Endodermal cell (in vitro differentiated cells): ENCODE data around the gene SPATA17. TPM values are rescaled to one million over a fixed set of nuclear protein-coding genes. Genes with fewer than 3 reads are reported as not detected.

Source experiments
- DNase-seq: peaks from one replicate; pipeline ENCODE4 v3.0.0-alpha.2; 2017
- H3K27ac ChIP-seq: 2 replicates; pipeline ENCODE4 v1.5.1; 2013; ENCODE audit warnings: mild to moderate bottlenecking, low read depth, low read length, moderate library complexity
- H3K27me3 ChIP-seq: 2 replicates; pipeline ENCODE4 v1.6.1; 2013; ENCODE audit warnings: mild to moderate bottlenecking, low read length, moderate library complexity; ENCODE audit not compliant: insufficient read depth, control insufficient read depth, poor library complexity, severe bottlenecking
- H3K36me3 ChIP-seq: 2 replicates; pipeline ENCODE4 v1.7.0; 2013; ENCODE audit warnings: mild to moderate bottlenecking, low read length, moderate library complexity; ENCODE audit not compliant: control insufficient read depth, insufficient read depth
- H3K4me1 ChIP-seq: one replicate; pipeline ENCODE4 v1.7.0; 2013; ENCODE audit warnings: low read length; ENCODE audit not compliant: control insufficient read depth, insufficient read depth
- H3K4me3 ChIP-seq: 2 replicates; pipeline ENCODE4 v1.5.1; 2013; ENCODE audit warnings: mild to moderate bottlenecking, low read length, moderate library complexity
- H3K9ac ChIP-seq: 2 replicates; pipeline ENCODE4 v1.6.1; 2013; ENCODE audit warnings: mild to moderate bottlenecking, low read length, moderate library complexity; ENCODE audit not compliant: poor library complexity, severe bottlenecking; ENCODE audit errors: extremely low read depth
- H3K9me3 ChIP-seq: 2 replicates; pipeline ENCODE4 v1.6.1; 2013; ENCODE audit warnings: mild to moderate bottlenecking, low read length, moderate library complexity; ENCODE audit not compliant: control insufficient read depth
- H3K27ac Mint-ChIP-seq: 2 replicates; pipeline ENCODE4 v1.8.0; 2020; ENCODE audit warnings: mixed read lengths
- H3K27me3 Mint-ChIP-seq: 2 replicates; pipeline ENCODE4 v1.8.0; 2021; ENCODE audit warnings: mild to moderate bottlenecking, mixed read lengths; ENCODE audit not compliant: insufficient read depth
- H3K36me3 Mint-ChIP-seq: 2 replicates; pipeline ENCODE4 v1.8.0; 2020; ENCODE audit warnings: low read depth, mixed read lengths
- H3K4me1 Mint-ChIP-seq: 2 replicates; pipeline ENCODE4 v1.8.0; 2020; ENCODE audit warnings: mixed read lengths
- H3K4me3 Mint-ChIP-seq: 2 replicates; pipeline ENCODE4 v1.8.0; 2020; ENCODE audit warnings: mild to moderate bottlenecking, moderate library complexity, mixed read lengths
- H3K9me3 Mint-ChIP-seq: 2 replicates; pipeline ENCODE4 v1.8.0; 2020; ENCODE audit warnings: mild to moderate bottlenecking, mixed read lengths
- WGBS, 2 experiments: methylation state at CpG; one replicate each; pipeline versions ENCODE4 v1.1.5 to v1.1.7; 2013; ENCODE audit warnings: missing lambda C conversion rate in 2 of 2, mixed read lengths in 1 of 2; ENCODE audit not compliant: insufficient coverage in 1 of 2, insufficient read length in 1 of 2; 5-methylcytosine and 5-hydroxymethylcytosine counted together
- total RNA-seq, 2 donors: library from RNA; stranded (reverse); fragmentation: NEBNext Ultra II Directional in 1 of 2; extraction: Animal tissue kit (Norgen Biotek cat#: 25700) in 1 of 2; gene quantifications; 2 replicates in 1 of 2; 3 replicates in 1 of 2; pipeline ENCODE4 v1.2.1, GENCODE V29; 2021
- TF ChIP-seq, protein P1 (sequence below): fragments of 200-600 bp; sonication (generic); conservative IDR thresholded peaks from 2 replicates; pipeline ENCODE4 v1.5.0; 2021; ENCODE audit warnings: antibody characterized with exemption, mild to moderate bottlenecking

Gene SPATA17
- total RNA-seq, 2 donors from 2014 or later = 0.93 to 1.6 TPM

- H3K9me3 Mint-ChIP-seq = peaks cover 9% of the 10 kb centered on the region
- DNase-seq = peak; percentile 73
- Histone ChIP-seq H3K27ac (no peak overlapping the region), H3K4me1 (no peaks in the 10 kb centered on the region), H3K9ac (no peak overlapping the region), H3K9me3 (no peaks in the 10 kb centered on the region), H3K4me3 (no peak overlapping the region), H3K27me3 (no peaks in the 10 kb centered on the region), H3K36me3 (no peaks in the 10 kb centered on the region)
- peaks cover 10% of the 10 kb centered on the region for H3K27me3 Mint-ChIP-seq
- H3K27ac Mint-ChIP-seq = no peak overlapping the region
- H3K4me1 Mint-ChIP-seq = peaks cover 1% of the 10 kb centered on the region
- H3K4me3 Mint-ChIP-seq = no peak overlapping the region
- TF ChIP-seq, protein P1, sequence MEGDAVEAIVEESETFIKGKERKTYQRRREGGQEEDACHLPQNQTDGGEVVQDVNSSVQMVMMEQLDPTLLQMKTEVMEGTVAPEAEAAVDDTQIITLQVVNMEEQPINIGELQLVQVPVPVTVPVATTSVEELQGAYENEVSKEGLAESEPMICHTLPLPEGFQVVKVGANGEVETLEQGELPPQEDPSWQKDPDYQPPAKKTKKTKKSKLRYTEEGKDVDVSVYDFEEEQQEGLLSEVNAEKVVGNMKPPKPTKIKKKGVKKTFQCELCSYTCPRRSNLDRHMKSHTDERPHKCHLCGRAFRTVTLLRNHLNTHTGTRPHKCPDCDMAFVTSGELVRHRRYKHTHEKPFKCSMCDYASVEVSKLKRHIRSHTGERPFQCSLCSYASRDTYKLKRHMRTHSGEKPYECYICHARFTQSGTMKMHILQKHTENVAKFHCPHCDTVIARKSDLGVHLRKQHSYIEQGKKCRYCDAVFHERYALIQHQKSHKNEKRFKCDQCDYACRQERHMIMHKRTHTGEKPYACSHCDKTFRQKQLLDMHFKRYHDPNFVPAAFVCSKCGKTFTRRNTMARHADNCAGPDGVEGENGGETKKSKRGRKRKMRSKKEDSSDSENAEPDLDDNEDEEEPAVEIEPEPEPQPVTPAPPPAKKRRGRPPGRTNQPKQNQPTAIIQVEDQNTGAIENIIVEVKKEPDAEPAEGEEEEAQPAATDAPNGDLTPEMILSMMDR = peak; percentile 62
- WGBS, 2 experiments = 83 to 89% methylated on average over 1 to 8 of the region's 8 CpGs
- no peaks in the 10 kb centered on the region for H3K36me3 Mint-ChIP-seq
These were observed 280.8 kb downstream of the SPATA17 start for GRCh38 chr1:217911908-217912307.

DNA sequence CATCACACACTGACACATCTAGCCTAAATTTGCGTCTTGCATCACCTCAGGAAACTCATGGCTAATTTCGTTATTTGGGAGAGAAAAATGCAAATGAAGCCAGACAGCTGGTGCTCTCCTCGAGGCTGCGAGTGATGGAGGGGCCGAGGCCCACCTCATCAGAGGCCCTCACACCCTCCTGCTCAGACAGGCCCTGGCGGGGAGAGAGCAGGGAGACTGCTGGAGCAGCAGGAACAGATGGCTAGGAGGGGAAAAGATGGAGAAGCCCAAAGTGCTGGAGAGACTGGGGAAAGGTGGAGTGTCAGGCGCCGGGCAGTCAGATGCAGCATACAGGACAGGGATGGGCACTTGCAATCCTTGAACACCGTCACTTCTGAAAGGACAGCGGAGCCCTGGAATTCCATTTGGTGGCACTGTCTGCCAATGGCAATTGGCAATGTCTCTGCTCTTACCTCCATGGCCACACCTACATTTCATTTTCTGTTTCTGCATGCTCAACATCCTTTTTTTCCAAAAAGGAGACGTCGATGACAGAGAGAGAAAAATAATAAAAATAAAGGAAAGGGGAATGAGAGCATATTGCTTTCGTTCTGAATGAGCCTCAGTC is 286.2 kb downstream of the SPATA17 start:
- Histone ChIP-seq H3K36me3 (no peaks in the 10 kb centered on the region), H3K9ac (no peak overlapping the region), H3K27ac (no peak overlapping the region), H3K27me3 (no peaks in the 10 kb centered on the region), H3K4me3 (no peak overlapping the region), H3K9me3 (no peaks in the 10 kb centered on the region), H3K4me1 (no peaks in the 10 kb centered on the region)
- H3K9me3 Mint-ChIP-seq = peaks cover 9% of the 10 kb centered on the region
- no peak overlapping the region for H3K4me3 Mint-ChIP-seq
- TF ChIP-seq, protein P1 = no peak
- 80 to 86% methylated on average over 6 to 13 of the region's 13 CpGs for WGBS, 2 experiments
- no peaks in the 10 kb centered on the region for H3K36me3 Mint-ChIP-seq
- peaks cover 5% of the 10 kb centered on the region for H3K4me1 Mint-ChIP-seq
- peaks cover 6% of the 10 kb centered on the region for H3K27me3 Mint-ChIP-seq
- H3K27ac Mint-ChIP-seq = no peak overlapping the region
- DNase-seq = no peak

GRCh38 chr1:217919683-217920388 is 288.7 kb downstream of the SPATA17 start:
- no peak overlapping the region for H3K4me3 ChIP-seq
- Mint-ChIP-seq H3K9me3 (no peaks in the 10 kb centered on the region), H3K27ac (no peak overlapping the region), H3K36me3 (no peaks in the 10 kb centered on the region), H3K4me3 (no peak overlapping the region), H3K27me3 (peaks cover 23% of the 10 kb centered on the region), H3K4me1 (peaks cover 5% of the 10 kb centered on the region)
- no peaks in the 10 kb centered on the region for H3K9me3 ChIP-seq
- TF ChIP-seq, protein P1 = no peak
- no peaks in the 10 kb centered on the region for H3K36me3 ChIP-seq
- no peak overlapping the region for H3K9ac ChIP-seq
- H3K4me1 ChIP-seq = no peaks in the 10 kb centered on the region
- peak overlapping the region; percentile 47 for H3K27ac ChIP-seq
- WGBS, 2 experiments = 79 to 89% methylated on average over 14 to 18 of the region's 18 CpGs
- peak; percentile 53 for DNase-seq
- H3K27me3 ChIP-seq = peaks cover 14% of the 10 kb centered on the region

Other genes starting within 250 kb of the SPATA17 start
- gene GPATCH2, start 254 bp upstream of the SPATA17 start, total RNA-seq = 10 to 100 TPM; 21.2 to 23.2 TPM